Measurements from ENCODE around the gene SOAT2.

DNA sequence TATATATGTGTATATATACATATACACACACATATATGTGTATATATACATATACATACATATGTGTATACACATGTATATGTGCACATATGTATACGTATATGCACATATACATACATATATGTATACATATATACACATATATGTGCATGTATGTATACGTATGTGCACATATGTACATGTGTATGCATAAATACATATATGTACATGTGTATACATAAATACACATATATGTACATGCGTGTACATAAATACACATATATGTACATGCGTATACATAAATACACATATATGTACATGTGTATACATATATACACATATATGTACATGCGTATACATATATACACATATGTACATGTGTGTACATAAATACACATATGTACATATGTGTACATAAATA is 43.9 kb downstream of the SOAT2 start:
- TF ChIP-seq EP300 (IDR thresholded peaks at IDR 0.05) = no peak
- no peak for TF ChIP-seq CTCF (IDR thresholded peaks at IDR 0.05)
- no peak for TF ChIP-seq POLR2AphosphoS5 (IDR thresholded peaks at IDR 0.05)

Data from gastroesophageal sphincter (tissue), 3 donors.